Left lung (tissue), 10 donors: Measurements from ENCODE around the gene LRMDA. TPM values are rescaled to one million over a fixed set of nuclear protein-coding genes. Genes with fewer than 3 reads are reported as not detected.

Experiments
- ATAC-seq: fragments of 200-7000 bp; cut with Tn5 transposase; one replicate; pipeline ENCODE4 v1.9.1; 2020; ENCODE audit warnings: moderate library complexity
- DNase-seq, 4 donors: peaks; one replicate each; pipeline ENCODE4 v3.0.0-alpha.2; 2013 to 2020
- H3K27ac ChIP-seq, 2 donors: fragments of 200-600 bp; sonication (generic) in 1 of 2; one replicate each; pipeline versions ENCODE4 v1.5.0 to v1.8.0; 2020 to 2021
- H3K27me3 ChIP-seq, 2 donors: fragments of 200-600 bp; sonication (generic) in 1 of 2; one replicate each; pipeline versions ENCODE4 v1.5.0 to v1.8.0; 2020 to 2021
- H3K36me3 ChIP-seq, 2 donors: fragments of 200-600 bp; sonication (generic) in 1 of 2; one replicate each; pipeline versions ENCODE4 v1.5.0 to v1.8.0; 2020 to 2021
- H3K4me1 ChIP-seq, 2 donors: fragments of 200-600 bp; one replicate each; pipeline ENCODE4 v1.8.0; 2021
- H3K4me3 ChIP-seq, 2 donors: fragments of 200-600 bp; sonication (generic) in 1 of 2; one replicate each; pipeline versions ENCODE4 v1.5.0 to v1.8.0; 2020 to 2021; ENCODE audit warnings: mild to moderate bottlenecking in 1 of 2
- H3K9me3 ChIP-seq, 2 donors: fragments of 200-600 bp; sonication (generic) in 1 of 2; one replicate each; pipeline versions ENCODE4 v1.5.0 to v1.8.0; 2020 to 2021
- intact Hi-C, 2 donors: fragments of 100-400 bp; cut with DNase I; formaldehyde crosslinking; loops; one replicate each; pipeline versions ENCODE4 v1.11.2 to v1.14.2; 2022
- polyA plus RNA-seq, 6 donors: library from polyadenylated mRNA; unstranded; fragments of 120-200 nt; gene quantifications; one replicate each; pipeline ENCODE4 v1.2.1, GENCODE V29; 2013; ENCODE audit not compliant: insufficient read length in 6 of 6
- total RNA-seq, 2 donors: library from RNA; stranded (reverse); fragmentation: NEBNext Ultra II Directional; extraction: Animal tissue kit (Norgen Biotek cat#: 25700); gene quantifications; one replicate each; pipeline ENCODE4 v1.2.1, GENCODE V29; 2021
- TF ChIP-seq, protein P1 (sequence below), 2 donors: fragments of 200-600 bp; sonication (generic) in 1 of 2; IDR thresholded peaks; one replicate each; pipeline versions ENCODE4 v1.5.0 to v1.8.0; 2021; ENCODE audit warnings: antibody characterized with exemption in 2 of 2
- donor health status: DM: no; HTN: yes; CAD: no.
- donor health status: DM: no; HTN: no; CAD: no.

LRMDA gene
- total and polyA plus RNA-seq, 8 donors: 13.9 to 23.6 (median 18.7) TPM

- DNase-seq: no peak
- H3K4me1 ChIP-seq: peaks cover 5 to 19% of the 10 kb centered on the region in 2 donors
- H3K36me3 ChIP-seq: no peaks in the 10 kb centered on the region
- TF ChIP-seq, protein P1, sequence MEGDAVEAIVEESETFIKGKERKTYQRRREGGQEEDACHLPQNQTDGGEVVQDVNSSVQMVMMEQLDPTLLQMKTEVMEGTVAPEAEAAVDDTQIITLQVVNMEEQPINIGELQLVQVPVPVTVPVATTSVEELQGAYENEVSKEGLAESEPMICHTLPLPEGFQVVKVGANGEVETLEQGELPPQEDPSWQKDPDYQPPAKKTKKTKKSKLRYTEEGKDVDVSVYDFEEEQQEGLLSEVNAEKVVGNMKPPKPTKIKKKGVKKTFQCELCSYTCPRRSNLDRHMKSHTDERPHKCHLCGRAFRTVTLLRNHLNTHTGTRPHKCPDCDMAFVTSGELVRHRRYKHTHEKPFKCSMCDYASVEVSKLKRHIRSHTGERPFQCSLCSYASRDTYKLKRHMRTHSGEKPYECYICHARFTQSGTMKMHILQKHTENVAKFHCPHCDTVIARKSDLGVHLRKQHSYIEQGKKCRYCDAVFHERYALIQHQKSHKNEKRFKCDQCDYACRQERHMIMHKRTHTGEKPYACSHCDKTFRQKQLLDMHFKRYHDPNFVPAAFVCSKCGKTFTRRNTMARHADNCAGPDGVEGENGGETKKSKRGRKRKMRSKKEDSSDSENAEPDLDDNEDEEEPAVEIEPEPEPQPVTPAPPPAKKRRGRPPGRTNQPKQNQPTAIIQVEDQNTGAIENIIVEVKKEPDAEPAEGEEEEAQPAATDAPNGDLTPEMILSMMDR (IDR thresholded peaks at IDR 0.05): no peak
- no peaks in the 10 kb centered on the region for H3K9me3 ChIP-seq
- peaks cover 0 to 39% of the 10 kb centered on the region in 2 donors for H3K27me3 ChIP-seq
- no peak for ATAC-seq
- intact Hi-C loops: loop anchor here in 1 of 2 donors (10.0 kb wide), 1 partner anchor 1613 kb away; no protein-coding TSS in a partner anchor
- no peak overlapping the region for H3K4me3 ChIP-seq
- no peak overlapping the region for H3K27ac ChIP-seq
Observed at GRCh38 chr10:75392271-75392670, 39.2 kb upstream of the LRMDA start.

DNA sequence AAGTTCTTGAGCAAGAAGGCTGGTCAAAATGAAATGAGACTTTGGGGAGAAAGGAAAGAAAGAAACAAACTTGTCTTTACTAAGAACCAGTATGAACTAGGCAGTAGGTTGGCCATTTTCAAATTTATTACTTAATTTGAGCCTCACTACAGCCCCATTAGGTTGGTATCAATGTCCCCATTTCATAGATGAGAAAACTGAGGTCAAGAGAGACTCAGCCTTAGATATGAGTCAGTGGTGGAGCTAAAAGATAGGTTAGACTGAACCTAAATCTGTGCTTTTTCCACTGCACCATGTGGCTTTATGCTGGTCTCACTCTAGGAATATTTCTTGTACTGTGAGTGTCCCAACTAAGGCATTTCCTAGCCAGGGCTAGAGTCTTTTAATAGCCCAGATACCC, 38.7 kb upstream of the LRMDA start:
- Histone ChIP-seq H3K36me3 (no peaks in the 10 kb centered on the region), H3K4me1 (peaks cover 5 to 21% of the 10 kb centered on the region in 2 donors), H3K4me3 (no peak overlapping the region), H3K9me3 (no peaks in the 10 kb centered on the region), H3K27me3 (peaks cover 0 to 44% of the 10 kb centered on the region in 2 donors), H3K27ac (no peak overlapping the region)
- intact Hi-C loops: loop anchor here in 1 of 2 donors (10.0 kb wide), 1 partner anchor 1612 kb away; no protein-coding TSS in a partner anchor
- DNase-seq (no peak), ATAC-seq (no peak)
- TF ChIP-seq, protein P1 (IDR thresholded peaks at IDR 0.05): no peak

DNA sequence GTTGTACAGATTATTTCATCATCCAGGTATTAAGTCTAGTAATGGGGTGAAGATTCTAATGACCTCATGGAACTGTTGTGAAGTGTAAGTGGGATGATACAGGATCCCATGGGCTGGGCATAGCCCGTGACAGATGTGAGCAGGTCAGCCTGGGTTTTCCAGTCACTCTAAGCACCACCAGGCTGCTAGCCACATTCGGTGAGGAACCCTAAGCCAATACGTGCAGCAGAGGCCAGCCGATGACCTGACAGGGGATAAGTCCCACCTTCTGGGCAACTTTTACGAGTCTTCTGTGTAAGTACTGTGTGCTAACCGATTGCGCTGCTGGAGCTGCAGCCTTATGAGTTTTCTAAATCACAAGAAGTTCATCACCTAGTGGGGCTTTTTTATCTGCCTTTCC, 37.2 kb upstream of the LRMDA start:
- Histone ChIP-seq H3K4me3 (no peak overlapping the region), H3K9me3 (no peaks in the 10 kb centered on the region), H3K4me1 (peaks cover 5 to 21% of the 10 kb centered on the region in 2 donors), H3K36me3 (peaks cover 0 to 11% of the 10 kb centered on the region in 2 donors), H3K27ac (no peak overlapping the region), H3K27me3 (peaks cover 0 to 56% of the 10 kb centered on the region in 2 donors)
- no peak for DNase-seq
- TF ChIP-seq, protein P1 (IDR thresholded peaks at IDR 0.05): no peak
- no peak for ATAC-seq
- intact Hi-C loops: loop anchor here in 1 of 2 donors (10.0 kb wide), 1 partner anchor 1611 kb away; no protein-coding TSS in a partner anchor

DNA sequence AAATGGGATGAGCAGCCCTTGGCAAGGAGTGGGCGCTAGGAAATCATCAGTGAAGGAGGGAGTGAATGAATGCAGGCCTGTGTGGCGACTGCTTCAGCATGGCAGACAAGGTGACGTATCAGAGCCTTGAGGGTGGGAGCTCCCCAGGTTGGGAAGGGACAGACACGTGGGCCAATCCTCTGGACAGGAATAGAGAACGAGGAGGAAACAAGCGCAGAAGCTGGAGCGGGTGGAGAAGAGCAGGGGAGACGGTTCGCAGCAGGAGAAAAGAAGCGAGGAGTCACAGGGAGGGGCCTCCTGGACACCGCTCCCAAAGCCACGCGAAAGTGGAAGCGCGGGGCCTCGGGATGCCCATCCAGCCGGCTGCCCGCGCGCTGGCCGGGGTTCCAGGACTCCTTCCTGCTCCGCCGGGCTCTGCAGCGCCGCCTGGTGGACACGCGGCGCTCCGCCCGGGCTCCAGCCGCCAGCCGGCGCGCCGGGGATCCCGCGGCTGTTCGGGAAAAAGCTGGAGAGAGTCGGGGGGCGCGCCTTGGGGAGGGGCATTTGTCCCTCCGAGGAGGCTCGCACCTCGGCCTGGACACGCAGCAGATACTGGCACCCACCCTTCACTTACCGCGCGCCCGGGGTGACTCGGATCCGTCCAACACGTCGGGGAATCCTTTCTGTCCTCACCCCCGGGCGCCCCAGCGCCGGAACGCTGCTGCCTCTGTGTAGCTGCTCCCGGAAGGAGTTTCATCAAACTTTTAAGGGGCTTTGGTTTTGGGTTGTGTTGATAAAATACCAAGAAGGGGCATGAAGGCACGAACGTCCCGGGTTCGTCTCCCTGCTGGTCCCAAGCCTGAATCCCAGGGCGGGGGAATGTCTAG, 36.1 kb upstream of the LRMDA start:
- intact Hi-C loops: loop anchor here in 1 of 2 donors (5.0 to 10.0 kb wide), 3 partner anchors 98 to 1610 kb away; no protein-coding TSS in a partner anchor
- ATAC-seq (peak; percentile 49), DNase-seq (peak; percentile 55 to 92 (median 80))
- Histone ChIP-seq H3K4me1 (peaks cover 5 to 26% of the 10 kb centered on the region in 2 donors), H3K27ac (peak overlapping the region; percentile 95 to 98), H3K27me3 (peaks cover 0 to 67% of the 10 kb centered on the region in 2 donors), H3K4me3 (peak overlapping the region; percentile 85 to 87), H3K36me3 (peaks cover 0 to 15% of the 10 kb centered on the region in 2 donors), H3K9me3 (no peaks in the 10 kb centered on the region)
- TF ChIP-seq, protein P1 (IDR thresholded peaks at IDR 0.05): peak; percentile 95 to 98
